Measurements from ENCODE around the gene HK2.

DNA sequence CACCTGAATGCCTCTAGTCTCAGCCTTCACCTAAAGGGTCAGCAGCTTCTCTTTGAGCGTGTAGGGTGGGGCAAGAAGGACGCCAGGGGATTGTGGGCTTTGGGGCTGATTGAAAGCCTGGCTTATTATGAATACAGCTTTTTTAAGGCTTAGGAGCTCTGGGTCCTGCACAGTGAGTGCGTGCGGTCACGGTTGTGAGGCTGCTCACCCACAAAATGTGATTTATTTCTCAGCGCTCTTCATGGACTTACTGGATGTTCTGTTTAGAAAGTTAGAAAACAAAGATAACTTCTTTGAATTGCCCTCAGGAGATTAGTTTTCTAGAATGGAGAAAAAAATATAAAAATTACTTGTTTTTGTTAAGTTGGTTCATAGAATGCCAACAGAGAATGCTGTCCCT, 37.5 kb downstream of the HK2 start:
- TF ChIP-seq CEBPB (IDR thresholded peaks at IDR 0.05) (no peak), POLR2A (IDR thresholded peaks at IDR 0.05; ENCODE audit: low read length) (no peak), JUN (IDR thresholded peaks at IDR 0.05) (no peak), NFE2L2 (conservative IDR thresholded peaks at IDR 0.05; ENCODE audit: low read length) (no peak), RFX5 (IDR thresholded peaks at IDR 0.05) (no peak), RAD21 (conservative IDR thresholded peaks at IDR 0.05 in 1 of 2, IDR thresholded peaks at IDR 0.05 in 1 of 2) (no peak)
- TF ChIP-seq, protein P1, sequence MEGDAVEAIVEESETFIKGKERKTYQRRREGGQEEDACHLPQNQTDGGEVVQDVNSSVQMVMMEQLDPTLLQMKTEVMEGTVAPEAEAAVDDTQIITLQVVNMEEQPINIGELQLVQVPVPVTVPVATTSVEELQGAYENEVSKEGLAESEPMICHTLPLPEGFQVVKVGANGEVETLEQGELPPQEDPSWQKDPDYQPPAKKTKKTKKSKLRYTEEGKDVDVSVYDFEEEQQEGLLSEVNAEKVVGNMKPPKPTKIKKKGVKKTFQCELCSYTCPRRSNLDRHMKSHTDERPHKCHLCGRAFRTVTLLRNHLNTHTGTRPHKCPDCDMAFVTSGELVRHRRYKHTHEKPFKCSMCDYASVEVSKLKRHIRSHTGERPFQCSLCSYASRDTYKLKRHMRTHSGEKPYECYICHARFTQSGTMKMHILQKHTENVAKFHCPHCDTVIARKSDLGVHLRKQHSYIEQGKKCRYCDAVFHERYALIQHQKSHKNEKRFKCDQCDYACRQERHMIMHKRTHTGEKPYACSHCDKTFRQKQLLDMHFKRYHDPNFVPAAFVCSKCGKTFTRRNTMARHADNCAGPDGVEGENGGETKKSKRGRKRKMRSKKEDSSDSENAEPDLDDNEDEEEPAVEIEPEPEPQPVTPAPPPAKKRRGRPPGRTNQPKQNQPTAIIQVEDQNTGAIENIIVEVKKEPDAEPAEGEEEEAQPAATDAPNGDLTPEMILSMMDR (IDR thresholded peaks at IDR 0.05): no peak
- TF ChIP-seq, protein P2, sequence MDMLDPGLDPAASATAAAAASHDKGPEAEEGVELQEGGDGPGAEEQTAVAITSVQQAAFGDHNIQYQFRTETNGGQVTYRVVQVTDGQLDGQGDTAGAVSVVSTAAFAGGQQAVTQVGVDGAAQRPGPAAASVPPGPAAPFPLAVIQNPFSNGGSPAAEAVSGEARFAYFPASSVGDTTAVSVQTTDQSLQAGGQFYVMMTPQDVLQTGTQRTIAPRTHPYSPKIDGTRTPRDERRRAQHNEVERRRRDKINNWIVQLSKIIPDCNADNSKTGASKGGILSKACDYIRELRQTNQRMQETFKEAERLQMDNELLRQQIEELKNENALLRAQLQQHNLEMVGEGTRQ (IDR thresholded peaks at IDR 0.05): no peak

Data from A549 (cell line).